ENCODE data around the gene CGNL1. TPM values are rescaled to one million over a fixed set of nuclear protein-coding genes. Genes with fewer than 3 reads are reported as not detected.

Gene CGNL1
- total RNA-seq, 6 experiments from 2014 or later: 23.6 to 54.5 (median 42.9) TPM

DNA sequence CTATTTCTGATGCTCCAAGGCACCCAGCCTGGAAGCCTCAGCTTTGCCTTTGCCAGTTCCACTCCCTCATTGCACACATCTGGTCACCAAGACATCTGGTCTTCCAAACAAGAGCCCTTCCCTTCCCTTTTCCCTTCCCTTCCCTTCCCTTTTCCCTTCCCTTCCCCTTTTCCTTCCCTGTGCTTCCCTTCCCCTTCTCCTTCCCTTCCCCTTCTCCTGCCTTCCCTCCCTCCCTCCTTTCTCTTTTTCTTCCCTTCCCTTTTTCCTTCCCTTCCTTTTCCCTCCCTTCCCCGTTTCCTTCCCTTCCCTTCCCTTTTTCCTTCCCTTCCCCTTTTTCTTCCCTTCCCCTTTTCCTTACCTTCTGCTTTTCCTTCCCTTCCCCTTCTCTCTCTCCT lies 2.4 kb upstream of the CGNL1 start:
- Histone ChIP-seq H3K27ac (no peak overlapping the region), H3K9me3 (no peaks in the 10 kb centered on the region), H3K4me1 (peaks cover 0 to 7% (median 0%) of the 10 kb centered on the region in 4 donors), H3K4me3 (no peak overlapping the region), H3K27me3 (no peaks in the 10 kb centered on the region), H3K36me3 (no peaks in the 10 kb centered on the region)
- ATAC-seq: no peak
- TF ChIP-seq, protein P1, sequence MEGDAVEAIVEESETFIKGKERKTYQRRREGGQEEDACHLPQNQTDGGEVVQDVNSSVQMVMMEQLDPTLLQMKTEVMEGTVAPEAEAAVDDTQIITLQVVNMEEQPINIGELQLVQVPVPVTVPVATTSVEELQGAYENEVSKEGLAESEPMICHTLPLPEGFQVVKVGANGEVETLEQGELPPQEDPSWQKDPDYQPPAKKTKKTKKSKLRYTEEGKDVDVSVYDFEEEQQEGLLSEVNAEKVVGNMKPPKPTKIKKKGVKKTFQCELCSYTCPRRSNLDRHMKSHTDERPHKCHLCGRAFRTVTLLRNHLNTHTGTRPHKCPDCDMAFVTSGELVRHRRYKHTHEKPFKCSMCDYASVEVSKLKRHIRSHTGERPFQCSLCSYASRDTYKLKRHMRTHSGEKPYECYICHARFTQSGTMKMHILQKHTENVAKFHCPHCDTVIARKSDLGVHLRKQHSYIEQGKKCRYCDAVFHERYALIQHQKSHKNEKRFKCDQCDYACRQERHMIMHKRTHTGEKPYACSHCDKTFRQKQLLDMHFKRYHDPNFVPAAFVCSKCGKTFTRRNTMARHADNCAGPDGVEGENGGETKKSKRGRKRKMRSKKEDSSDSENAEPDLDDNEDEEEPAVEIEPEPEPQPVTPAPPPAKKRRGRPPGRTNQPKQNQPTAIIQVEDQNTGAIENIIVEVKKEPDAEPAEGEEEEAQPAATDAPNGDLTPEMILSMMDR (IDR thresholded peaks at IDR 0.05): no peak
- no peak for TF ChIP-seq POLR2A (IDR thresholded peaks at IDR 0.05)
- WGBS (ENCODE audit: insufficient coverage, low coverage, low lambda C conversion rate, missing lambda C conversion rate): 54% methylated on average over 1 of the region's 1 CpG
- DNase-seq: no peak
- intact Hi-C loops (cut with DNase I): no loop called here

DNA sequence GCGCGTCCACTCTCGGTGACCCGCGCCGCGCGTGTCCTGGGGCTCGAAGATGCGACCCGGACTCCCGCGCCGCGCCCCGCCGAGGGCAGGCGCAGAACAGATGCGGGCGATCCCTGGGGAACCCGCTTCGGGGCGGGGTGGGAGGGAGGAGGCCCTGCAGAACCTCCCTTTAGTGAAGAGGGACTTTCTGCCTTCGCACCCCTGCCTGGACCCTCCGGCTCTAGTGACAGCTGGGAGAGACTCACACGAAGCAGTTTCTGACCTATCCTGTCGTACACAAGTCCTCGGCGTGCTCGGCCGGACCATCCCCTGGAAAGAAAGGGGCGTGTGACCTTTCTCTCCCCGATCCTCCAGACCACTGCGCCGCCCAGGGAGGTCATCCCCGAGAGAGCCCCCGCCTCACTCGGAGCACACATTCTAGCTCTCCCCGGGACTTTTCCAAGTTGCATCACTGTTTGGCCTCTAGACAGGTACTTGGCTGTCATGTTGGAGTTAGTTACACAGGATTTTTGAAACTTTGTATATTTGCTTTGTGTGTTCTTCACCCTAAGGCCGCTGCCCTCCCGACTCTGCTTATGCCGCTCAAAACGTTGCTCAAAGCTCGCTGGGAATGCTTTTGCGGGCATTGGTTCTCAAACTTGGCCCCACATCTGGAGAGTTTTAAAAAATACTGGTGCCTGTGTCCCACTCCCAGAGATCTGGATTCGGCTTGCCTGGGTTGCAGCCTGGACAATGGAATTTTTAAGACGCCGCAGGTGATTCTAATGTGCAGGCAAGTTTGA lies 582 bp downstream of the CGNL1 start:
- peak; percentile 77 to 89 (median 78) for DNase-seq
- no peak for TF ChIP-seq POLR2A (IDR thresholded peaks at IDR 0.05)
- TF ChIP-seq, protein P1 (IDR thresholded peaks at IDR 0.05): no peak
- ATAC-seq: peak; percentile 63 to 76 (median 68)
- 13% methylated on average over 17 of the region's 48 CpGs for WGBS (ENCODE audit: insufficient coverage, low coverage, low lambda C conversion rate, missing lambda C conversion rate)
- H3K36me3 ChIP-seq: no peaks in the 10 kb centered on the region
- intact Hi-C loops (cut with DNase I): no loop called here
- H3K4me1 ChIP-seq: peaks cover 0 to 34% (median 8%) of the 10 kb centered on the region in 4 donors
- H3K27me3 ChIP-seq: no peaks in the 10 kb centered on the region
- peak overlapping the region; percentile 75 to 88 (median 81) for H3K4me3 ChIP-seq
- H3K27ac ChIP-seq: peak overlapping the region; percentile 95 to 97 (median 96)
- H3K9me3 ChIP-seq: no peaks in the 10 kb centered on the region

DNA sequence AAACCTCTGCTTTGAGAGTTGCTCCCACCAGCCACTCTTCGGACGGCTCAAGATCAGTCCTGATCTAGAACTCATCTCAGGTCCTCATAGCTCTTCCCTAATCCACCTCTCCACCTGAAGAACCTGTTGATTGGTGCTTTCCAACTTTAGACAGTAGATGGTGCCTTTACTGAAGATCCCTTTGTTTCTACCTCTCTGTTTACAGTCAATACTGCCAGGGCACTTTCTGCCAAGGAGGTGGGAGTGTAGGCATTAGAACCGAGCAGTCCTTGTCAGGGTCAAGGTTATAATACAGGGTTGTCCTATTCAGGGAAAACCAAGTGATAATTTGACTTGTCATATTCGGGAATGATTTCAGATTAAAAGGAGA lies 1.2 kb downstream of the CGNL1 start:
- ATAC-seq (peak; percentile 32 to 55 (median 42)), DNase-seq (peak in 1 of 3 donors; percentile 63)
- TF ChIP-seq POLR2A (IDR thresholded peaks at IDR 0.05): no peak
- TF ChIP-seq, protein P1 (IDR thresholded peaks at IDR 0.05): peak in 2 of 4 donors; percentile 21 to 30

DNA sequence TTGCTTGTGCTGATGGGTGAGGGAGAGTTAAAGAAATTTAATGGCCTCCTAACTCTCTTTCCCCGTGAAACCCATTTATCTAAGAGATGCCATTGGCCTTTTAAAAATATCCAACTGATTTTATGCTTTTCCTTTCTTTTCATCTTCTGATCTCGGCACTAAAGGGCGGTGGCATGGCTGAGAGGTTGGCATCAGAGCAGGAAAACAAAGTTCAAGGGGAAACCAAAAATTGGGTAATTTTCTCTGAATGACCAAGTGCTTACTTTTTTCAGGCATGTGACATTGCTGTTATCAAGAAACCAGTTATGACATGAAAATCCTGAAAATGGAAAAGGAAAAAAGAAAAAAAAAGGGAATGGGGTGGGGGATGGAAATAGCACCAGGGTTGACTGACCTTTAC lies 3.2 kb downstream of the CGNL1 start:
- H3K9me3 ChIP-seq: no peaks in the 10 kb centered on the region
- DNase-seq (no peak), ATAC-seq (peak in 3 of 4 donors; percentile 2 to 40 (median 15))
- H3K4me3 ChIP-seq: peak overlapping the region in 1 of 3 donors; percentile 9
- intact Hi-C loops (cut with DNase I): no loop called here
- H3K36me3 ChIP-seq: no peaks in the 10 kb centered on the region
- TF ChIP-seq POLR2A (IDR thresholded peaks at IDR 0.05): no peak
- TF ChIP-seq, protein P1 (IDR thresholded peaks at IDR 0.05): no peak
- peaks cover 0 to 55% (median 16%) of the 10 kb centered on the region in 4 donors for H3K4me1 ChIP-seq
- H3K27ac ChIP-seq: peak overlapping the region; percentile 95 to 97 (median 96)
- no peaks in the 10 kb centered on the region for H3K27me3 ChIP-seq
- 13% methylated on average over 3 of the region's 3 CpGs for WGBS (ENCODE audit: insufficient coverage, low coverage, low lambda C conversion rate, missing lambda C conversion rate)

More for the DNA sequence above, 1.2 kb downstream of the CGNL1 start:
- peak overlapping the region; percentile 95 to 97 (median 96) for H3K27ac ChIP-seq
- no peaks in the 10 kb centered on the region for H3K27me3 ChIP-seq
- no peaks in the 10 kb centered on the region for H3K9me3 ChIP-seq
- peaks cover 0 to 40% (median 8%) of the 10 kb centered on the region in 4 donors for H3K4me1 ChIP-seq
- WGBS (ENCODE audit: insufficient coverage, low coverage, low lambda C conversion rate, missing lambda C conversion rate): 36% methylated on average over 4 of the region's 4 CpGs
- H3K36me3 ChIP-seq: no peaks in the 10 kb centered on the region
- intact Hi-C loops (cut with DNase I): no loop called here
- peak overlapping the region; percentile 75 to 88 (median 81) for H3K4me3 ChIP-seq
